GM20431 (cell line): Measurements from ENCODE around the gene RPS6KA2.

Experiments used
- in situ Hi-C: fragments of 300-500 bp; cut with MseI, MboI; formaldehyde crosslinking; loops from one replicate; pipeline ENCODE4 v1.15.0; 2020; ENCODE audit warnings: low sequenced_read_pairs; ENCODE audit not compliant: unreplicated experiment

The RPS6KA2 gene

GRCh38 chr6:166627033-166627874 lies at the start of gene RPS6KA2:
RPS6KA2 (minus strand) TSS chr6:166627251; CDS start chr6:166627019, 232 bp downstream.
- in situ Hi-C loops: no loop called here

GRCh38 chr6:166676270-166676860 lies 49.3 kb upstream of the RPS6KA2 start:
- in situ Hi-C loops: no loop called here

GRCh38 chr6:166675736-166676135 lies 48.7 kb upstream of the RPS6KA2 start:
- in situ Hi-C loops: no loop called here

GRCh38 chr6:166673309-166673708 lies 46.3 kb upstream of the RPS6KA2 start:
- in situ Hi-C loops: no loop called here

GRCh38 chr6:166672624-166673206 lies 45.7 kb upstream of the RPS6KA2 start:
- in situ Hi-C loops: no loop called here

- in situ Hi-C loops: no loop called here
Observed at GRCh38 chr6:166672146-166672545, 45.1 kb upstream of the RPS6KA2 start.

GRCh38 chr6:166671434-166672081 lies 44.5 kb upstream of the RPS6KA2 start:
- in situ Hi-C loops: no loop called here

- in situ Hi-C loops: no loop called here
Observed at GRCh38 chr6:166670894-166671293, 43.8 kb upstream of the RPS6KA2 start.

- in situ Hi-C loops: no loop called here
Observed at GRCh38 chr6:166670013-166670412, 43.0 kb upstream of the RPS6KA2 start.

- in situ Hi-C loops: no loop called here
Observed at GRCh38 chr6:166667796-166668610, 41.0 kb upstream of the RPS6KA2 start.

- in situ Hi-C loops: no loop called here
Observed at GRCh38 chr6:166664135-166664534, 37.1 kb upstream of the RPS6KA2 start.

GRCh38 chr6:166663568-166663967 lies 36.5 kb upstream of the RPS6KA2 start:
- in situ Hi-C loops: no loop called here

GRCh38 chr6:166662690-166663089 lies 35.6 kb upstream of the RPS6KA2 start:
- in situ Hi-C loops: no loop called here

GRCh38 chr6:166661327-166662085 lies 34.5 kb upstream of the RPS6KA2 start:
- in situ Hi-C loops: no loop called here

- in situ Hi-C loops: no loop called here
Observed at GRCh38 chr6:166660157-166660688, 33.2 kb upstream of the RPS6KA2 start.

GRCh38 chr6:166659581-166659980 lies 32.5 kb upstream of the RPS6KA2 start:
- in situ Hi-C loops: no loop called here

- in situ Hi-C loops: no loop called here
Observed at GRCh38 chr6:166658792-166659150, 31.7 kb upstream of the RPS6KA2 start.

- in situ Hi-C loops: no loop called here
Observed at GRCh38 chr6:166658115-166658791, 31.2 kb upstream of the RPS6KA2 start.
